Aorta (tissue), 5 donors: ENCODE measurements around the gene SLX9. TPM values are rescaled to one million over a fixed set of nuclear protein-coding genes. Genes with fewer than 3 reads are reported as not detected.

Source experiments
- ATAC-seq: fragments of 200-7000 bp; cut with Tn5 transposase; one replicate; pipeline ENCODE4 v1.9.1; 2022; ENCODE audit warnings: moderate library complexity; ENCODE audit not compliant: low FRiP score
- DNase-seq, 2 donors: peaks; one replicate each; pipeline ENCODE4 v3.0.0-alpha.2; 2020
- H3K27ac ChIP-seq, 2 donors: one replicate each; pipeline ENCODE4 v1.5.1; 2013; ENCODE audit warnings: low read length in 2 of 2, mild to moderate bottlenecking in 2 of 2, moderate library complexity in 2 of 2, control low read depth in 1 of 2, inconsistent platforms in 1 of 2, low read depth in 1 of 2
- H3K27me3 ChIP-seq, 2 donors: one replicate each; pipeline ENCODE4 v1.6.1; 2013; ENCODE audit warnings: control low read depth in 1 of 2, low read length in 1 of 2, mild to moderate bottlenecking in 1 of 2, moderate library complexity in 1 of 2; ENCODE audit not compliant: insufficient read depth in 2 of 2, control insufficient read depth in 1 of 2
- H3K36me3 ChIP-seq, 2 donors: one replicate each; pipeline ENCODE4 v1.6.1; 2013; ENCODE audit warnings: control low read depth in 1 of 2, low read length in 1 of 2, mild to moderate bottlenecking in 1 of 2; ENCODE audit not compliant: insufficient read depth in 2 of 2, control insufficient read depth in 1 of 2
- H3K4me1 ChIP-seq, 2 donors: one replicate each; pipeline ENCODE4 v1.6.1; 2013; ENCODE audit warnings: low read length in 2 of 2, control low read depth in 1 of 2, mild to moderate bottlenecking in 1 of 2, moderate library complexity in 1 of 2; ENCODE audit not compliant: insufficient read depth in 2 of 2, control insufficient read depth in 1 of 2
- H3K4me3 ChIP-seq, 2 donors: one replicate each; pipeline ENCODE4 v1.5.1; 2013; ENCODE audit warnings: low read length in 2 of 2, control low read depth in 1 of 2, mild to moderate bottlenecking in 1 of 2
- H3K9me3 ChIP-seq: one replicate; pipeline ENCODE4 v1.6.1; 2013; ENCODE audit warnings: mild to moderate bottlenecking, low read length; ENCODE audit not compliant: control insufficient read depth
- WGBS, 2 donors: extraction: QIAGEN DNeasy Blood & Tissue Kit; methylation state at CpG; one replicate each; pipeline ENCODE4 v1.1.7; 2013; 5-methylcytosine and 5-hydroxymethylcytosine counted together
- intact Hi-C, 2 donors: fragments of 100-400 bp; cut with DNase I; formaldehyde crosslinking; loops; one replicate each; pipeline versions ENCODE4 v1.14.2 to v1.15.0; 2022
- polyA plus RNA-seq, 2 donors: library from polyadenylated mRNA; stranded (reverse); fragments of 200-250 nt; gene quantifications; one replicate each; pipeline ENCODE4 v1.2.3, GENCODE V29; 2013
- total RNA-seq, 2 donors: library from RNA; stranded (reverse); fragmentation: NEBNext Ultra II Directional; extraction: Animal tissue kit (Norgen Biotek cat#: 25700); gene quantifications; one replicate each; pipeline ENCODE4 v1.2.1, GENCODE V29; 2021
- donor health status: healthy with polysubstance abuse.
- donor health status: Bipolar disorder and iron deficiency.
- donor health status: DM: no; HTN: no; CAD: no.
- donor health status: DM: no; HTN: no; CAD: no.
- donor health status: DM: yes; HTN: yes; CAD: no.

SLX9 gene
- total and polyA plus RNA-seq, 4 donors, result 17.3 to 29.6 (median 20.3) TPM

DNA sequence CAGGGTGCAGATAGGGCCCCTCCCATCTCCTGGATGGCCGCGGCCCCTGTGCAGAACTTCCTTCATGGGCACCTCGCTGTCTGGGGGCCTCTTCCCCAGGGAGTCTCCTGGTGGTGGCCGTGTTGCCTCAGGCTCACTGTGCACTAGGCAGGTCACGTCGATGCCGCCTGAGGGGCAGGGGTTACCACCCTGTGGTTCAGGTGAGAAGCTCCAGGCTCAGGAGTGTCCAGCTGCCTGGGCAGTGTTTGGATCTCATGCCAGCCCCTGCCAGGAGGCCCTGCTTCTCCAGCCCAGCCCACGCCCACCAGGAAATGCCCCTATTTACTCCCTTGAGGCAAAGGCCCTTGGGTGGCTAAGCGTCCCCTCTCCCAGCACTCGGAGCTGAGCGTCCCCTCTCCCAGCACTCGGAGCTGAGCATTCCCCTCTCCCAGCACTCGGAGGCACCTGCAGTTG, 21.2 kb upstream of the SLX9 start:
- Histone ChIP-seq H3K27ac (no peak overlapping the region), H3K36me3 (no peaks in the 10 kb centered on the region), H3K4me3 (no peak overlapping the region), H3K9me3 (no peaks in the 10 kb centered on the region), H3K4me1 (no peaks in the 10 kb centered on the region), H3K27me3 (no peaks in the 10 kb centered on the region)
- DNase-seq (no peak), ATAC-seq (peak; percentile 2)
- intact Hi-C loops, result no loop called here
- 56 to 60% methylated on average over 13 of the region's 13 CpGs for WGBS, 2 donors

DNA sequence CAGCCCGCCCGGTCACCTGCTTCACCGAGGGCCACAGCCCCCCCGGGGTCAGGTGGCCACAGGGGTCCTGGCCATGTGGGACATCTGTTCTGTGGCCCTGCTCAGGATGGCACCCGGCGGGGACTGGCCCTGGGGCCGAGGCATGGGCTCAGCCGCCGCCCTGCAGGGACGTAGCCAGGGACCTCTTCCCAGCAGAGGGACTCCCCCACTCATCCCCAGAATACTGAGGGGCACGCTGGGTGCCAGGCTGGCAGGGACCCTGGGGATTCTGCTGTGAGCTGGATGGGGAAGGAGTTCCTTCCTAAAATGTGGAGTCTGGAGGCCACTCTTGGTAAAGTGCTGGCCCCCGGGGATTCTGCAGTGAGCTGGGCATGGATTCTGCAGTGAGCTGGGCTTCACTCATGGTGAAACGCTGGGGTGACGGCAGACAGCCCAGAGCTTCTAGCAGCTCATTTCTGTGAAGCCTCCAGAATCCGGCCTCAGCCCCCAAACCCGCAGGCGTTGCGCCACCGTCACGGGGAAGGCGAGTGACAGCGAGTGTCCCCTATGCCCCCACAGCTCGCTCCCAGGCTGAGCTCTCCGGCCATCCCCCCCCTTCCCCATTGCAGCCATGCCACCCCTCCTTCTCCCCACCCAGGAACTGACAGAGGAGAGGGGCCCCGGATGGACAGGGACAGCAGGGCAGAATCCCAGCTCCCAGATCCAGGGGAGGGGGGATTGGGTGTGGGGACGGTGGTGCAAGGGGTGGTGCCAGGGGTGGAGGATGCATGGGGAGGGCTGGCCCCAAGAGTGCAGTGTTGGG, 20.5 kb upstream of the SLX9 start:
- H3K4me3 ChIP-seq, result no peak overlapping the region
- H3K27me3 ChIP-seq, result no peaks in the 10 kb centered on the region
- H3K9me3 ChIP-seq, result no peaks in the 10 kb centered on the region
- H3K4me1 ChIP-seq, result no peaks in the 10 kb centered on the region
- WGBS, 2 donors, result 40 to 49% methylated on average over 22 to 23 of the region's 26 CpGs
- intact Hi-C loops, result no loop called here
- DNase-seq, result peak in 1 of 2 donors; percentile 64
- H3K36me3 ChIP-seq, result no peaks in the 10 kb centered on the region
- ATAC-seq, result peak; percentile 17
- no peak overlapping the region for H3K27ac ChIP-seq

GRCh38 chr21:44919913-44920693, 19.7 kb upstream of the SLX9 start:
- intact Hi-C loops, result no loop called here
- Histone ChIP-seq H3K4me3 (no peak overlapping the region), H3K27ac (no peak overlapping the region), H3K27me3 (no peaks in the 10 kb centered on the region), H3K9me3 (no peaks in the 10 kb centered on the region), H3K4me1 (no peaks in the 10 kb centered on the region), H3K36me3 (no peaks in the 10 kb centered on the region)
- DNase-seq (peak in 1 of 2 donors; percentile 53), ATAC-seq (peak; percentile 26)
- 65 to 75% methylated on average over 25 to 28 of the region's 28 CpGs for WGBS, 2 donors

DNA sequence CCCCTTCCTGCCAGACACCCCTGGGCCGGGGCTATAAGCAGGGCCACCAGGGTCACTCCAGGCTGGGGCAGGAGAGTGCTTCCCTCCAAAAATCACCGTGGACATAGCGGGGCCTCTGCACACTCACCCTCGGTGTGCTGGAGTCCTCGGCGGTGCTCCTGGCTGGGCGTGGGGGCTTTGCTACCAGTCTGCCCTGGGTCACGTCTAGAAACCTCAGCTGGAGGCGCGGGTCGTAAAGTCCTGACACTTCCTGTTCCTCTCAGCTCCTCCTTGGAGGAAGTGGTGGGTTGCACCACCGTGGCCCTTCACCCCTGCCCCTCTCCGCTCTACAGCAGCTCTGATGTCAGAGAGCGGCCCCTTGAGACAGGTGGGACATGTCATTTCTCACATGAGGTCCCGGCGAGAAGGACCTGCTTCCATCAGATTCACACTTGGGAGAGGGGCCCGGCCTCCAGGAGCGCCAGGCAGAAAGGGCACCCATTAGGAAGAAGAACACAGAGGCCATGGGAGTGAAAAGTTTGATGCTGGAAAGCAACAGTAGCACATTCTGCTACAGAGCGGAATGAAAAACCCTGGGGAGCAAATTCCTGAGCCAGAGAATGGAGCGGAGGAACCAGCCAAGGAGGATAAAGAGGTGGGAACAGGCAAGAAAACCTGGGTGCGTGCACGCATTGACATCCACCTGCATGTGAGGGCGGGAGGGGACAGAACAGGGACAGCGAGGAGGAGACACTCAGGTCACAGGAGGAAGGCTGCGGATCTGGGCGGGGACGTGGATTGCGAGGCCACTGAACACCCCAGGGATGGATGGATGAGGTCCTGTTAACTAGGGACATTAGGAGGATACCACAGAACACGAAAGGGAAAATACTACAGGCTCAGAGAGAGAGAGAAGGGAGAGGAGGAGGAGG, 18.9 kb upstream of the SLX9 start, which contains the start of gene ITGB2:
TSS of gene ITGB2 (minus strand) at position 206 of the 911 bp plus-strand sequence. CDS start 10,117 bp downstream, outside the sequence.
- ATAC-seq, result peak; percentile 38
- intact Hi-C loops, result no loop called here
- Histone ChIP-seq H3K27ac (no peak within 1 kb of the TSS), H3K27me3 (no peaks in the 10 kb centered on the region), H3K4me1 (no peaks in the 10 kb centered on the region), H3K9me3 (no peaks in the 10 kb centered on the region), H3K4me3 (no peak within 1 kb of the TSS), H3K36me3 (no peaks in the 10 kb centered on the region)
- 72% methylated on average over 29 of the region's 29 CpGs for WGBS, 2 donors
- DNase-seq, result peak in 1 of 2 donors; percentile 81

- 71 to 76% methylated on average over 5 of the region's 5 CpGs for WGBS, 2 donors
- no peak overlapping the region for H3K4me3 ChIP-seq
- DNase-seq, result no peak
- H3K9me3 ChIP-seq, result no peaks in the 10 kb centered on the region
- H3K4me1 ChIP-seq, result no peaks in the 10 kb centered on the region
- intact Hi-C loops, result no loop called here
- no peak for ATAC-seq
- no peak overlapping the region for H3K27ac ChIP-seq
- H3K27me3 ChIP-seq, result no peaks in the 10 kb centered on the region
- H3K36me3 ChIP-seq, result no peaks in the 10 kb centered on the region
Observed at GRCh38 chr21:44921928-44922327, 17.9 kb upstream of the SLX9 start.

- Histone ChIP-seq H3K27me3 (no peaks in the 10 kb centered on the region), H3K4me3 (no peak overlapping the region), H3K4me1 (no peaks in the 10 kb centered on the region), H3K36me3 (no peaks in the 10 kb centered on the region), H3K27ac (no peak overlapping the region), H3K9me3 (no peaks in the 10 kb centered on the region)
- DNase-seq, result no peak
- no peak for ATAC-seq
- 80 to 83% methylated on average over 10 of the region's 10 CpGs for WGBS, 2 donors
- intact Hi-C loops, result no loop called here
Observed at GRCh38 chr21:44923480-44924084, 16.2 kb upstream of the SLX9 start.

DNA sequence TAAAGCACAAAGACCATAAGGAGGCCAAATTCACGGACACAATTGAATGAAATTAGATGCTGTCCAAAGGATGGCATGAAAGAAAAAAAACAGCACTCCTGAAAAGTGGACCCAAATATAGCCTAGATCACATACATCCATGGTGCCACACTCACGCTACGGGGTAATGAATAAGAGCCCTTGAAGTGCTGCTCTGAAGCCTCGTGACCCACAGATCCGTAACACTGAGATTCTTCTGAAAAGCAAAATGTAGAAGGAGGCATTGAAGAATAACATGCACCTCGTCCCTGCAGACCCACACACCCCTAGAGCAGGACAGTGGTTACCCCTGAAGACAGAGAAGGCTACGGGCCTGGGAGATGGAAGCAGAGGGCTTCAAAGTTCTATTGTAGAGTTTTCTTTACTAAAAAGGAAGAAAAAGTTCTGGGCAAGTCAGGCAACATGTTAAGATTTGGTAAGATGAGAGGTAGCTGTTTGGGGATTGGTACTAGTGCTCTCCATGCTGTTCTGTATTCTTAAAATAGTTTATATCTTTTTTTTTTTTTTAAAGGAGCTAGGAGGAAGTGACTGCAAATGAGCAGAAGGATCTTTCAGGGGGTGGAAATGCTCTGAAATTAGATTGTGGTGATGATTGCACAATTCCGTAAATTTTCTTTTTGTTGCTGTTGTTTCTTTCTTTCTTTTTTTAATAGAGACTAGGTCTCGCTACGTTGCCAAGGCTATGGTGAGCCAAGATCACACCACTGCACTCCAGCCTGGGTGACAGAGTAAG, 15.0 kb upstream of the SLX9 start:
- no peak overlapping the region for H3K27ac ChIP-seq
- DNase-seq, result no peak
- intact Hi-C loops, result no loop called here
- no peak for ATAC-seq
- no peaks in the 10 kb centered on the region for H3K27me3 ChIP-seq
- H3K9me3 ChIP-seq, result no peaks in the 10 kb centered on the region
- WGBS, 2 donors, result 53 to 55% methylated on average over 10 of the region's 10 CpGs
- H3K4me3 ChIP-seq, result no peak overlapping the region
- no peaks in the 10 kb centered on the region for H3K36me3 ChIP-seq
- H3K4me1 ChIP-seq, result no peaks in the 10 kb centered on the region
